Left colon (tissue), 2 donors: ENCODE measurements around the gene GYPB. TPM values are rescaled to one million over a fixed set of nuclear protein-coding genes. Genes with fewer than 3 reads are reported as not detected.
"Not testable (repeated sequence)": the region's sequence is repeated elsewhere in the genome, so short reads cannot be mapped to it uniquely, and the experiment has no call there.

Source experiments
- ATAC-seq: fragments of 200-7000 bp; cut with Tn5 transposase; one replicate; pipeline ENCODE4 v1.9.1; 2020; ENCODE audit warnings: mild to moderate bottlenecking, moderate library complexity
- DNase-seq, 2 donors: peaks; one replicate each; pipeline ENCODE4 v3.0.0-alpha.2; 2020
- intact Hi-C, 2 donors: fragments of 100-400 bp; cut with DNase I in 1 of 2; cut with micrococcal nuclease in 1 of 2; formaldehyde crosslinking; loops; one replicate each; pipeline versions ENCODE4 v1.11.2 to v1.14.0; 2022; cut with DNase I, micrococcal nuclease
- total RNA-seq, 2 donors: library from RNA; stranded (reverse); fragmentation: NEBNext Ultra II Directional; extraction: Animal tissue kit (Norgen Biotek cat#: 25700); gene quantifications; one replicate each; pipeline ENCODE4 v1.2.1, GENCODE V29; 2021
- donor health status: DM: no; HTN: no; CAD: no.
- donor health status: DM: yes; HTN: yes; CAD: no.

The GYPB gene
- total RNA-seq, 2 donors from 2014 or later: not detected

DNA sequence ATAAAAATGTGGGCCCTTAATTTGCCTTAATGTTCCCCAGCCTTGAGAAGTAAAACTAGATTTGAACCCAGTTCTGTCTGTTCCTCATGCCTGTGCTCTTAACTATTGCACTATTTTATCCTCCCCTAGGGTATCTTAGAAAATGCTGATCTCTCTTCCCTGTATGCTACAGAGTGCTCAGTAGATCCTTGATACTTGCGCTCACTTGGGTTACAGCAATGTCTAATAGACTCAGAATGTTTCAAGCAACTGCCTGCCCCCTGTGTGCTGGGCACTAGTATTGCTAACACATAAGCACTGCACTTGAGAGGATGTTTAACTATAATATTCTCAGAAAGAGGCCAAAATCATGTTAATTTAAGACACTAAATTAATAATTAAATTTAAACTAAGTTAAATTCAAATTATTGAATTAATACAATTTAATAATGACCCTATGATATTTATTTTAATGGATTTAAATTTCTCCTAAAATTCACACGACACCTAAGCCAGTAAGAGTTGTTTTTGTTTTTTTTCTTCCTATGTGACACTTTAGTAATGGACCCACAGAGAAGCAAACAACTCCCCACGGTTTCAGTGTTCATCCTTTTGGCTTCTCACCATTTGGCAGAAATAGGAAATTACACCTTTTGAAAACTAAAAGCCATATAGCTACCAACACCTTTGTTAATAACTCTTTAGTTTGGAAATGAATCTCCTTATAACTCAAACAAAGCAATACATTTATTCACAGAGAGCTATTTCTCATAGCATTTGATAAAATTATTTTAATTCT is 768 bp downstream of the GYPB start:
- intact Hi-C loops, ATAC-seq, DNase-seq: not testable (repeated sequence)

- intact Hi-C loops, ATAC-seq, DNase-seq: not testable (repeated sequence)
These were observed 1.9 kb downstream of the GYPB start for GRCh38 chr4:144017271-144017670.

- intact Hi-C loops, DNase-seq, ATAC-seq: not testable (repeated sequence)
These were observed 3.0 kb downstream of the GYPB start for GRCh38 chr4:144016057-144016605.

- ATAC-seq (no peak), DNase-seq (no peak)
- intact Hi-C loops: no loop called here
These were observed 4.4 kb downstream of the GYPB start for GRCh38 chr4:144014808-144015207.

GRCh38 chr4:144008602-144009001 is 10.6 kb downstream of the GYPB start:
- intact Hi-C loops, ATAC-seq, DNase-seq: not testable (repeated sequence)

DNA sequence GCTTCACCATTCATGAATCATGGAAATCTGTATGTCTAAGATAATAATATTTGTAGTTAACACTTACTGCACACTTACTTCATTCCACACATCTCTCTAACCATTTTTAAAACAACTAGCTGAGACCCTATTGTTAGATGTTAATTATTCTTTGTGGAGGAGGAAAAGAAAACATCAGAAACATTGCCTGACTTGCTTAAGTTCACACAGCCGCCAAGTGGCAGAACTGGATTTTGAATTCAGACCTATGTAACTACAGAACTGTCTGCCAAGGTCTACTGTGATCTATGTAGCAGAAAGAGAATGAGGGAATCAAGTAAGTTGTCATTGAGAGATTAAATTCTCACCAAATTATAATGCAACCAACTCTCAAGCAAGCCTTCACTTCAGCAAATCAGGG is 11.2 kb downstream of the GYPB start:
- DNase-seq, intact Hi-C loops, ATAC-seq: not testable (repeated sequence)

DNA sequence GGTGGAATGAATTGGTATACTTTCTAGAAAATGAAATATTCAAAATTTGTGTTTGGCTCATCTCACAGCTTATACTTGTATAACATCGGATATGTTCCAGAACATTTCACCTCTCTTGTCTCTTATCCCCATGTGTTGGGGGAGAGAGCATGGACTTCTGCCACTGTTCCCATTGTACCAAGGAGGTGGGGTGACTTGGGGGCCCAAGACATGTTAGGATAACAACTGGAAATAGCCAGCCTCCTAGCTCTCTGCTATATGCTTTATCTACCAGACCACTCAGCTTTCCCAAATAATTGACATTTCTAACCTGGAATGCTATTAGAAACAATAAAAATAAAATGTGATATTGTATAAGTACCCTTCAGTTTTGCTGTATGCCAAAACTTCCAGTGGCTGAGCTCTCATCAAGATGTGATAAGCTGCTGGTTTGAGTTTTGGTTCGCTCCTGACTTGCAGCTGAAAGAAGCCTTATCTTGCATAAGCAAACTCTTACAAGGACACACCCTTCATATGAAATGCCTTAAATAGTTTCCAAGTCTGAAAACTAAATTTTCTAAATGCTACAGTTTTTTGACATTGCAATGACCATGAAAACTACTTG is 12.9 kb downstream of the GYPB start:
- intact Hi-C loops, ATAC-seq, DNase-seq: not testable (repeated sequence)

DNA sequence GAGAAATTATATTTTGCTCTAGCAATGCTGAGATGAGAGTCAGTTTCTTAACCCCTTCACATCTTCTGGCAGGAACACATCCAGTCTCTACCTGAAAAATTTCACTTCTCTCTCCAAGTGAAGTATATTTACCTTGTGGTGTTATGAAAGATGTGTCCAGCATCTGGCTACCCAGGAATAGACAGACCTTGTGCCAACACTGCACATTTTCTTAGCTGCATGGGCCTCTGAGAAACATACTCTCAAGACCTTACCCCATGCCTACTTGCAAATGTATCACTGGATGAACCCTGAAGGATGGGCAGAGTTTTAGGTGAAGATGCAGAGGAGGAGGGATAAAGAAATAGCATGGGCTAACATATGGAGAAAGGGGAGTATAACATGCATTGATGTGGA is 13.6 kb downstream of the GYPB start:
- ATAC-seq, DNase-seq, intact Hi-C loops: not testable (repeated sequence)

GRCh38 chr4:144004868-144005557 is 14.2 kb downstream of the GYPB start:
- DNase-seq, intact Hi-C loops, ATAC-seq: not testable (repeated sequence)

DNA sequence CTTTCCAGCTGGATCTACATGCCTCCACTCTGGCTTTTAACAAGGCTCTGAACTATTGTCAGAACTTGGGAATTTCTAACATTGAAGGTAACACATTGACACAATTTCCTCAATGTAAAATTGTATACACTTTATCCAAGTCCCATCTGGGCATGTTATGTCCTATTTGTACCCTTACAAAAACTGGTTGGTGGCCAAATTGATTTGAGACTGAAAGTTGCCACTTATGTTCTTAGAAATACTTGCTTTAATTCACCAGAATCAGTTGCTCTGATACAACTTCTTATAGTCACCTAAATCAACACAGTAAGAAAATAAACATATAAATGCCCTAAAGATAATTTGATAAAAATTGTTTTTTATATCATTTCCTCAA is 15.3 kb downstream of the GYPB start:
- DNase-seq, ATAC-seq, intact Hi-C loops: not testable (repeated sequence)

GRCh38 chr4:144003205-144003889 is 15.8 kb downstream of the GYPB start:
- DNase-seq, intact Hi-C loops, ATAC-seq: not testable (repeated sequence)

DNA sequence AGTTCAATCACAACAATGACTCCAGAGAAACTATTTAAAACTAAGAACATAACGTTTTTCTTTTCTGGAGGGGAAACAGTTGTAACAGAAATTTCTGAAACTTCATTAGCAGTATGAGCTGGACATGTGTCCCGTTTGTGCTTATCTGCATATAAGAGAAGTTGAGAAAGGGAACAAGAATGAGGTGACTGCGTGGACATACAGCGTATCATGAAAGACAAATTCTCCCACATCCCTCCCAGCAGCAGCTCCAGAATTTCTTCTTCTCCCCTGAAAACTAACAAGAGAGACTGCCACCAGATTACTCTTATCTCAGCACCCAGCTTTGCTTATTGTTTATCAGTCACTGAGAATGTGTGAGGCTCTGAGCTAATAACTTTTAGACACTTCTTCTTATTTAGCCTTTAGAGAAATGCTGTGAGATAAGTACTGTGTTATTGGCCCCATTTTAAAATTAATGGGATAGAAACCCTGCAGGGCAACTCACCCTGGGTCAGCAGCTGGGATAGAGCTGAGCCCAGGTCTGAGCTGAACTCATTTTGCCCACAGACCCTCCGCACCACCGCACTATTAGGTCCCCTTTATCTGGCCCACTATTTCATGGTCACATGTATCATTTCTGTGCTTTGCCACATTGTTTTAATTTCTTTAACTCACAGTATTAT is 18.7 kb downstream of the GYPB start:
- DNase-seq, intact Hi-C loops, ATAC-seq: not testable (repeated sequence)

DNA sequence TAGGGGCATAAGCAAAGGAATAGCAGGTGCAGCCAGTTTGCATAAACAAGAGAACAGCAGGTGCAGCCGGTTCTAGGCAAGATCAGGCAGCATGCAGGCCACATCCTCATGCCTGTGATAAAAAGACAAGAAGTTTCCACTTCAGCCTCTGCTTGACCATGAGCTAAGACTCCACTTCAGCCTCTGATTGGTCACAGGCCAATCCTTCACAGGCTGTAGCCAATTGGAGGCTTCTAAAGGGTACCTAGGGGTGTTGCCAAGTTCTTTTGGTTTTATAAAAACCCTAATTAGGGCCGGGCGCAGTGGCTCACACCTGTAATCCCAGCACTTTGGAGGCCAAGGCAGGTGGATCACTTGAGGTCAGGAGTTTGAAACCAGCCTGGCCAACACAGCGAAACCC is 23.0 kb downstream of the GYPB start:
- DNase-seq, intact Hi-C loops, ATAC-seq: not testable (repeated sequence)

GRCh38 chr4:143991761-143992160 is 27.4 kb downstream of the GYPB start:
- DNase-seq, intact Hi-C loops, ATAC-seq: not testable (repeated sequence)

DNA sequence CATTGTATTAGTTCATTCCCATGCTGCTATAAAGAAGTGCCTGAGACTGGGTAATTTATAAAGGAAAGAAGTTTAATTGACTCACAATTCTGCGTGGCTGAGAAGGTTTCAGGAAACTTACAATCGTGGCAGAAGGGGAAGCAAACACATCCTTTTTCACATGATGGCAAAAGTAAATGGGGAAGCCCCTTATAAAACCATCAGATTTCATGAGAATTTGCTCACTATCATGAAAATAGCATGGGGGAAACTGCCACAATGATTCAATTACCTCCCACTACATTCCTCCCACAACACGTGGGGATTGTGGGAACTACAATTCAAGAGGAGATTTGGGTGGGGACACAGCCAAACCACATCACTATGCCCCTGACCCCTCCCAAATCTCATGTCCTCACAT is 28.5 kb downstream of the GYPB start:
- DNase-seq, intact Hi-C loops, ATAC-seq: not testable (repeated sequence)

- ATAC-seq (no peak), DNase-seq (no peak)
- intact Hi-C loops: no loop called here
These were observed 33.0 kb downstream of the GYPB start for GRCh38 chr4:143986180-143986579.

DNA sequence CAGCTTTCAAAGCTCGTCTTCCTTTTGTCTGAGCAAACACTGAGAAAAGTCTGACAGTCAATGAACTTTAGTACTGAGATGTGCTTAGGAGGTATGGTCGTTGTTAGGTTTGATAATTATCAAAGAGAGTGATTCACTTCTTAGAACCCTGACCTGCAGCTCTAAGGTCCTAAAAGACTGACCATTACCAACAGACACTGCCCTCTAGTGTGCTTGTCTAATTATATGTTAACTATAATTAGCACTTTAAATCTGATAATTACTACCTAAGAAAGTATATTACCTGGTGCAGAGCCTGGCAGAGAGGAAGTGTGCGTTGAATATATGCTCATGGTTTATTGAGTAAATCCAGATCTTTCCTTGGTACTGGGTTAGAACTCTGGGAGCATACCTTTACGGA is 38.4 kb downstream of the GYPB start:
- ATAC-seq, intact Hi-C loops, DNase-seq: not testable (repeated sequence)

- intact Hi-C loops, ATAC-seq: not testable (repeated sequence)
These were observed 43.7 kb downstream of the GYPB start for GRCh38 chr4:143975527-143975926.

More at GRCh38 chr4:143975527-143975926, 43.7 kb downstream of the GYPB start:
- not testable (repeated sequence) for DNase-seq
